Left cardiac atrium (tissue), 4 donors: ENCODE results near the gene ITPR2. TPM values are rescaled to one million over a fixed set of nuclear protein-coding genes. Genes with fewer than 3 reads are reported as not detected.

Experiments used
- ATAC-seq, 2 donors: fragments of 200-7000 bp; cut with Tn5 transposase; one replicate each; pipeline ENCODE4 v1.9.1; 2020; ENCODE audit warnings: mild to moderate bottlenecking in 2 of 2, moderate library complexity in 2 of 2
- DNase-seq: peaks from one replicate; pipeline ENCODE4 v3.0.0-alpha.2; 2020
- intact Hi-C, 2 donors: fragments of 100-400 bp; cut with DNase I; formaldehyde crosslinking; loops; one replicate each; pipeline versions ENCODE4 v1.14.1 to v1.15.1; 2022 to 2023
- total RNA-seq, 2 donors: library from RNA; stranded (reverse); fragmentation: NEBNext Ultra II Directional; extraction: Animal tissue kit (Norgen Biotek cat#: 25700); gene quantifications; one replicate each; pipeline ENCODE4 v1.2.1, GENCODE V29; 2021
- donor health status: DM: no; HTN: yes; CAD: no.
- donor health status: DM: no; HTN: yes; CAD: no; lungs with severe emphysema.
- donor health status: DM: yes; HTN: yes; CAD: no.
- donor health status: Dilated cardiomyopathy.

Gene ITPR2
- total RNA-seq, 2 donors from 2014 or later = 25.4 to 26.7 TPM

DNA sequence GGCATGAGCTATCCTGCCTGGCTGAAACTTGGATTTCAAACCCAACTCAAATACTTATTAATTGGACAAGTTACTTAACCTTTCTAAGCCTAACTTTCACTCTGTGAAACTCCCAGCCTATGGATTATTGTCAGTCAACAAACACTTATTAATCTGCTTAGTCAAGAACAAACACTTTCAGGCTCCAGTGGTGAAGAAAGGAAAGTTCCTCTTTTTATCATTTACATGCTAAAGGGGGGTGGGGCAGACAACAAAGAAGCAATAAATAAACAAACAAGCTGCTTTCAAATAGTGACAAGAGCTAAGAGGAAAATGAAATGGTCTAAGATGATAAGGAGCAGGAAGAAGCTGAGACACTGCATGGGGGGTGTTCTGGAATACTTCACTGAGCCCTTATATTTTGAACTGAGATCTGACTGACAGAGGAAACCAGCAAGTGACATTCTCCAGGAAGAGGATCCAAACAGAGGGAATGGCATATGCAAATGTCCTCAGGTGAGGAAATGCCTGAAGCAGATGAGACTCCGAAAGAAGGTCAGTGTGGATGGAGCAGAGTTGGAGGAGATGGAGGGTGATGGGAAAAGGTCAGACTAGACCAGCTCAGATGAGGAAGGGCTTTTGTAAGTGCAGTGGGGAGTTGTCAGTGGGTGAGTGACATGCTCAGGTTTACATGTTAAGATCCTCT is 259.6 kb downstream of the ITPR2 start:
- intact Hi-C loops = no loop called here
- DNase-seq = no peak
- no peak for ATAC-seq

DNA sequence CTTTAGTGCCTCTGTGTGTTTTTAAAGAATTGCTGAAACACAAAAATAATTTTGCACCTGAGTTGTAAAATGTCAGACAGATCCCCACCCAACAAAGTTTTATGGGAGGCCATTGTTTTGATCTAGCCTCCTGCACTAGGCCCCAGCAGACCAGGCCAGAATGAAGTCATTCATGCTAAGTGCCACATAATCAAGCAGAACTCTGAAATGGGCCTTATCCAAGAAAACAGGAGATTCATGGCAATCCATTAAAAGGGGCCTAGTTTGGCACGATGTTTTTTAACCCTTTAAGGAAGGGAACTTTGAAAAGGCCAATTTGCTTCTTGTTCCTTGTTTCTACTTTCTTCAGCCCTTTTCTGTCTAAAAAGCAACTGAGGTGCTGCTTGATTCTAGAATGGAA is 260.9 kb downstream of the ITPR2 start:
- ATAC-seq = no peak
- intact Hi-C loops = no loop called here

DNA sequence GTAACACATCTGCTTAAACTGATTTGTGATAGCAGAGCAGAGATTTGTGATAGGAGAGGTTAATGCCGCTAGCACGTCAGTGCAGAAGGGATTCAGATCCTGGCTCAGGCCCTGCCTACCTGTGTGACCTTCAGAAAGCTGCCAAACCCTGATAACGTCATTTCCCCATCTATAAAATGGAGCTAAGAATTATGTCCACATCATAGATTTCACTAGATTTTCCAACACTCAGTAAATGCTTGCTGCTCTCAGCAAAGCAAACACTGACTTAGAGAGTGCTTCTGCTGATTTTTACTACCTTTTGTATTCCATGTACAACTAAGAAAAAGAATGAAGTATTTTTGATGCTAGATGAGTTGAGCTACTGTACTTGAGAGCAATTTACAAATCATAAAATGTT is 261.4 kb downstream of the ITPR2 start:
- DNase-seq = no peak

More for the DNA sequence above, 260.9 kb downstream of the ITPR2 start:
- no peak for DNase-seq

DNA sequence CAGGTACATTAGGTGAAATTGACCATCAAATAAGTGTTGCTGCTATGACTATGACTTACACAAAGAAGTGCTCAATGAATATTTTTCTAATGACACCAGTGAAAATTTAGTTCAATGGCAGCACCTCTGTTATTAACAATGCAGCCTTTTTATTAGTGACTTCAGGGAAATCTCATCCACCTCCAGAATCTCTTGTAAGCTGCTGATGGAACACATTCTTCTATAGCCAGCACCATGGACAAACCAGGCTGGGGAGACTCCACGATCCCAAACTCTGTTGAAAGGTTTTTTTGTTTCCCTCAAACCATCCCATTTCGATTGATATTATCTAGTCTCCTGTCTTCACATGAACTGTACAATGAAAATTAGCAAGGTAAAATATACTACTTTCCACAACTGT is 265.9 kb downstream of the ITPR2 start:
- ATAC-seq (no peak), DNase-seq (no peak)
- intact Hi-C loops = no loop called here

More for the DNA sequence above, 261.4 kb downstream of the ITPR2 start:
- ATAC-seq = no peak
- intact Hi-C loops = no loop called here

DNA sequence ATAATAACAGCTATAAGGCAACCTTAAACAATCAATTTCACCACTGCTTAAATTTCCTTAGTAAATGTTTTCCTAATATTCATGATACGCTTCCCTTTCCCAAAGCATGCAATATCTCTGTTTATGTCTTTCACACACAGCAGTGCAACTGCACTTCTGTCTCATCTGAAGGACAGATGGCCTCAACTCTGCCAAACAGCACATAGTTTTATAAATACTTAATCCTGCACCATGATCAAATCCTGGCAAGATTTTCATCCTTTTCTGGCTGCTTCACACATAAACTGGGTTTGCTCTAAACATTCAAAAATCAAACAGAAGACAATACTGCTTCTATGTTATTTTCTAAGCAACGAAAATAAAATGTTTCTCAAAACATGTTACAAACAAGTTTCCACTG is 266.3 kb downstream of the ITPR2 start:
- intact Hi-C loops = no loop called here
- ATAC-seq (peak in 1 of 2 donors; percentile 62), DNase-seq (no peak)

DNA sequence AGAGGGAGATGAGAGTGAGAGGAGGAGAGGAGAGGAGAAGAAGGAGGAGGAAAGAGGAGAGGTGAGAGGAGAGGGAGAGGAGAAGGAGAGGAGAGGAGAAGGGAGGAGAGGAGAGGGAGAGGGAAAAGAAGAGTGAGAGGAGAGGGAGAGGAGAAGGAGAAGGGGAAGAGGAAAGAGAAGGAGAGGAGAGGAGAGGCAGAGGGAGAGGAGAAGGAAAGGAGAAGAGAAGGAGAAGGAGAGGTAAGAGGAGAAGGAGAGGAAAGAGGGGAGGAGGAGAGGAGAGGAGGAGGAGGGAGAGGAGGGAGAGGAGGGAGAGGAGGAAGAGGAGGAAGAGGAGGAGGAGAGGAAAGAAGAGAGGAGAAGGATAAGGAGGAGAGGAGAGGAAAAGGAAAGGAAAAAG is 266.8 kb downstream of the ITPR2 start:
- intact Hi-C loops = no loop called here
- DNase-seq = no peak
- no peak for ATAC-seq

DNA sequence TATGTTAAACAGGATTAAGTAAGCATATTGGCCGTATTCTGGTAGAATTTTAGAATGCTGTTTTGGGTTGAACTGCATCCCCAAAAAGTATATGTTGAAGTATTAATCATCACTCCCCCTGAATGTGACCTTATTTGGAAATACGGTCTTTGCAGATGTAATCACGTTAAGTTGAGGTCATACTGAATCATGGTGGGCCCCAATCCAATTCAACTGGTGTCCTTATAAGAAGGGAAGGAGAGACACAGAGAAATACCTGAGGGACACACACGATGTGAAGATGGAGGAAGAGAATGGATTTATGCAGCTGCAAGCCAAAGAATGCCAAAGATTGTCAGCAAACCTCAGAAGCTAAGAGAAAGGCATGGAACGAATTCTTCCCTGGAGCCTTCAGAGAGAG is 268.6 kb downstream of the ITPR2 start:
- intact Hi-C loops = no loop called here
- DNase-seq = no peak

DNA sequence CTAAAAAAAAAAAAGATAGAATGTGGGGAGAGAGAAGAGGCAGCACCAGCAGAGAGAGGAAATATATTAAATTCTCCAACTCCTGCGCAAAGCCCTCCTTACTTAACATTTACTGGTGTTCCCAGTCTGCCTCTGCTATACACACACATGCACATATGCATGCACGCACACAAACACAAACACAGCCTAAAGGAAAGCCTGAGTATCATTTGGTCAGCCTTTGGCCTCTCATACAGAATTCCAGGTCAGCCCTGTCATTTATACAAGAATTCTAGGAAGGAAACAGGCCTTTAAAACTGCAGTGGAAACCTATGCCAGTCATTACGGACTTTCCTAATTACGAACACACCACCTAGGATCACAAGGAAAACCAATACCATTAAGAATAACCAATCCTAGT is 269.4 kb downstream of the ITPR2 start:
- ATAC-seq = no peak
- no peak for DNase-seq
- intact Hi-C loops = no loop called here

More for the DNA sequence above, 268.6 kb downstream of the ITPR2 start:
- ATAC-seq = no peak

DNA sequence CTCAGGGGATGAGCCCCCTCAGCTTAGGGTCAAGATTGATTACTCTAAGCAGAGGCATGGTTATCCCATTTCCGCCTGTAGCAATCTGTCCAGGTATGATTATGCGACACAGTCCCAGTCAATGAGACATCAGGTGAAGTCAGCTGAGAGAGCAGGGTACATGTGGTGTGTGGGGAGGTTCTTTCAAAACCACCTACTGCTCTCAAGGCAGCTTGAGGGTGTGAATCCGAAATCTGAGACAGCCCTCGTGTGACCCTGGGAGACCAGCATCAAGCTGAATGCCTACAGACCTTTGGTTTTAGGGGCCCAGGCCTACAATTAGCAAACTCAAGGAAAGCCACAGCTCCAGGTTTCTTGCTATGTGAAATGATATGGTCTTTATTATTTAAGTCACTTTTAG is 275.7 kb downstream of the ITPR2 start:
- ATAC-seq (no peak), DNase-seq (no peak)
- intact Hi-C loops = no loop called here

DNA sequence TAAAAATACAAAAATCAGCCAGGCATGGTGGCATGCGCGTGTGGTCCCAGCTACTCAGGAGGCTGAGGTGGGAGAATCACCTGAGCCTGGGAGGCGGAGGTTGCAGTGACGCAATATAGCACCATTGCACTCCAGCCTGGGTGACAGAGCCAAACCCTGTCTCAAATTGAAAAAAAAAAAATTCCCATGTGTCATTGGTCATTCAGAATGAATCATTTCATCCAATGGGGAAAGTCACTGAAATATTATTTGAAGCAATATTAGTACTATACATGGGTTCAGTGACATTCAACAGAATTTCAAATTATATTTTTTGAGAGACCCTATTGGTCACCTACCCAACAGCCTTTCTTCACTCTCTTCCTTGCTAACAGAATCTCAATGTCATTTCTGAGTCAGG is 276.1 kb downstream of the ITPR2 start:
- intact Hi-C loops = no loop called here
- ATAC-seq (no peak), DNase-seq (no peak)

DNA sequence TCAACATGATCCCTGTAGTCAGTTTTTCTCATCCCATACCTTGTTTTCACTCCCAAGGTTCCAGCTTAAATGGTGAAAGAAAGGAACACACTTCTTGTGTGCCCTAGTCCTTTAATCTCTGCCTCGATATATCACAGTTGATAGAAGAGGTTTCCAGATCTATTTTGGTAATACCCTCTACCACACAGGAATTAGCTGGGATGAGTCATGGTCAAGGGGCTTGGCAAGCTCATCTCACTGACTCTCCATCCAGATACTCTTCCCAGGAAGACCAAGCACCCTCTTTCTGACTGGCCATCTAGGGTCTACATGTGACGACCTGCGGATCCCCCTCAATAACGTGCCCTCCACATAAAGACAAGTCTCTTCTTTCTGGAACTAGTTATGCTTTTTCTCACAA is 277.9 kb downstream of the ITPR2 start:
- peak; percentile 79 to 86 for ATAC-seq

DNA sequence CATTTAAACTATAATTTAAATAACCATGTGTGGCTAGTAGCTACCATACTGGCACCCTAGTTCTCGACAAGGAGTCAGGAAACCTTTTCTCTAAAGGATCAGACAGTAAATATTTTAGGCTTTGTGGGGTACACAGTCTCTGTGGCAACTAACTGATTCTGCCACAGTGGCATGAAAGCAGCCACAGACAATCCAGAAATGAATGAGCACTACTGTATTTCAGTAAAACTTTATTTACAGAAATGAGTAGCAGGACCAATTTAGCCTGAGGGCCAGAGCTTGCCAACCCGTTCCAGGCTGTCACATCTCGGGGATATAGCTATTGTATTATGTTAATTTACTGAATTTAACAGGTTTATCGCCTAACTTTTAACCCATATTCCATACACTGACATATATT is 278.7 kb downstream of the ITPR2 start:
- intact Hi-C loops = no loop called here
- ATAC-seq = no peak
- no peak for DNase-seq

More for the DNA sequence above, 277.9 kb downstream of the ITPR2 start:
- intact Hi-C loops = no loop called here
- DNase-seq = no peak

DNA sequence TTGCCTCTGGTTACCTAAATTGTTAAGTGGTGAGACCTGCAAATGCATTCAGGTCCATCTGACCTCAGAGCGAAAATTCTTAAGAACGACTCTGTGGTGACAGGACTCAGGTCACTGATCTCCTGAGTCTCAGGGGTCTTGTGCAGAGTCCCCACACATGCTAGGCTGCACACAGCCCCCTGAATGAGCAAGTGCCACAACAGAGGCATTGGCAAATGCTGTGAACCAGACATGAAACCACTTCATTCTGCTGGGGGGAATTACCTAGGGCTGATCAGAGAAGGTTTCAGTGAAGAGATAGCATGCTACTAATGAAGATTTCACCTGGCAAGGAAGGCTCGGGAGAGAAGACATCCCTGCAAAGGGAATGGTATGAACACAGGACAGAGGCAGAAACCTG is 281.6 kb downstream of the ITPR2 start:
- DNase-seq = no peak
- intact Hi-C loops = no loop called here
- no peak for ATAC-seq

DNA sequence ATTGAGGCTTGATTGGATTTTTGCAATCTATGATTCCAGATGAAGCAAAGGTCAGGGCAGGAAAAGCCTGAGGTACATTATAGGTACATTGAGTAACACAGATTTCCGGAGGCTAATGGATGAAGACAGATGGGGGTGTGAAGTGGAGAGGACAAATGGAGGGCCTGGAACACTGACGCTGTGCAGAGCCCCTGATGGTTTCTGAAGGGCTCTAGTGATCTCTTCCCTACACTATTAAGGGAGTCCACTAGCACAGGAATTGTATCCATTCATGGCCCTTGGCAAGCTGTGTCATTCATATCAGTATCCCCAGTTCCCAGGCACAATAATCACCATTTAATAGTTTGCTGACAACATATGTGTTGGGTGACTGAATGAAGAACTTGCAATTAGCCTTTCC is 284.8 kb downstream of the ITPR2 start:
- DNase-seq = no peak
- ATAC-seq = no peak
- intact Hi-C loops = no loop called here

DNA sequence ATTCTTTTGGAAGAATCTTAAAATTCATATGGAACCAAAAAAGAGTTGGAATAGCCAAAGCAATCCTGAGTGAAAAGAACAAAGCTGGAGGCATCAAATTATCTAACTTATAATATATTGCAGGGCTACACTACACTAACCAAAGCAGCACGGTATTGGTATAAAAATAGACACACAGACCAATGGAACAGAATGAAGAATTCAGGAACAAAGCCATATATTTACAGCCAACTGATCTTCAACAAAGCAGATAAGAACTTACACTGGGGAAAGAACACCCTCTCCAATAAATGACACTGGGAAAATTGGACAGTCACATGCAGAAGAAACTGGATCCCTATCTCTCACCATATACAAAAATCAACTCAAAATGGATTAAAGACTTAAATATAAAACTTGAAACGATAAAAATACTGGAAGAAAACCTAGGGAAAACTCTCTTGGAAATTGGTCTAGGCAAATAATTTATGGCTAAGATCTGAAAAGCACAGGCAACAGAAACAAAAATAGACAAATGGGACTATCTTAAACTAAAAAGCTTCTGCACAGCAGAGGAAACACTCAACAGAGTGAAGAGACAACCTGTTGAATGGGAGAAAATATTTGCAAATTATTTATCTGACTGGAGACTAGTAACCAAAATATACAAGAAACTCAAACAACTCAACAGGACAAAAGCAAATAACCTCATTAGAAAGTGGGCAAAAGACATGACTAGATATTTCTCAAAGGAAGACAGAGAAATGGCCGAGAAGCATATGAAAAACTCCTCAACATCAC is 286.3 kb downstream of the ITPR2 start:
- no peak for DNase-seq
- intact Hi-C loops = no loop called here
- peak; percentile 48 to 72 for ATAC-seq

DNA sequence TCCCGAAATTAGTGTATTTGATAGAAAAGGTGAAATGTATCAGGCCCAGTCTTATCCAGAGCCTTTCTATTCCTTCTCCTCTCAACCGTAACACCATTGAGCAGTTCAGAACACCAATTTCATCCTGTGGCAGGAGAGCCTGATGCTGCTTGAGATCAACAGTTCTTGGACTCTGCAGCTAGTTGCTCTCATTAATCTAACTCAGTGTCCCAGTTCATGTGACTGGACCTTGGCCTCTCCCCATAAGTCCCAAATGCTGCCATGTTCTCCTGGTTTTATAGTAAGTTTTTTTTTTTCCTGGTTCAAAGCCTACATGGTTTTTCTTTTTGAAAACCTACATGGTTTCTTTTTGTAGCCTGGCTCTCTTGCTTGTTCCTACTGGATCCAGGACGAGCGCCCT is 293.9 kb downstream of the ITPR2 start:
- intact Hi-C loops = no loop called here

DNA sequence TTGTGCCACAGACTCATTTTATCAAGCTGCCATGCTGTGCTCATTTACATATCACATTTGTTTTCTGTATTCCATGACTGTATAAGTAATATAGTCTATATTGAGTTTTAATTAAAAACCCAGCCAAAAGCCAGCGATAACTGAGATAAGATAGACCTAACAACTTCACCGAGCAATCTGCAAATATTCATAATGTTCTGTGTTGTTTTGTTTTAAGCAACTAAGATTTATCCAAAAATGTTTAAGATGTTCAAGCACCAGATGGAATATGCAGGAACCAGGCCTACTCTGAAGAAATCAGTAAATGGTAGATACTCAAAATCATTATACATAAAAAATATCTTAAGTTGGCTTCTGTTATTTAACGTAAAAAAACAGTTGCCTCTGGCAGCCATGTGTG is 295.3 kb downstream of the ITPR2 start:
- intact Hi-C loops = no loop called here
- no peak for ATAC-seq

More for the DNA sequence above, 293.9 kb downstream of the ITPR2 start:
- ATAC-seq = no peak
- DNase-seq = no peak

DNA sequence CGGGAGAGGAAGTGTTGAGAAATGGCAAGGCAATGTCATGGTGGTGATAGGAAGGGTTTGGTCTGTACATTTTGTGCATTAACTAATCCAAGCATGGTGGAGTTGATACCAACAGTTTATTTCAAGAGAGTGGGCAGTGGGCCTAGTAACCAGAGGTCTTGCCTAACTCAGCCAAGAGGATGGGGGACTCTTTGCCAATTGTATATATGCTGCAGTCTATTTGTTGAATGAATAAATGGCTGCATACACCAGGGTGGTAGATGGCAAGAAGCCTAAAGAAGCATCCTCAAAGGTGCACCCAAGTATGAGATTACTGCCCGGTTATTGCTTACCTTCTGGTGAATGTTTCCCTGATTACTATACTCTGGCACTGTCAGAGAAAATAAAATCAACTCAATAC is 295.9 kb downstream of the ITPR2 start:
- DNase-seq (no peak), ATAC-seq (no peak)
- intact Hi-C loops = no loop called here

More for the DNA sequence above, 295.3 kb downstream of the ITPR2 start:
- no peak for DNase-seq

DNA sequence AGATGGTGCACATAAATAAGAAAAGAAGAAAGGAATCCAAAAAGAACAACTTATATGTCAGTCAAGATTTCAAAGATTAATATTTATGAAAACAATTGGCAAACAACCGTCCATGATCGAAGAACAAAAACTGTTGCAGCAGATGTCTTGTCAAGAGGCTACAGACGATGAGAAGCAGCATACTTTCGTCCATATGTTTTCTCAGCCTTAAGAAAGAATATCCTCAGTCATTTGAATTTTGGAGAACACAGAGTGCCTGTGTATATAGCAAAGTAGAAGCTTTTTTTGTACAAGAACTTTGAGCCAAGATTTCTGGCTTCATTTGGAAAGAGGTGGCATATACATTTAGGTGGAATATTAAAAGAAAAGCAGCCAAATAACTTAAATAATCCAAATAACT is 297.2 kb downstream of the ITPR2 start:
- intact Hi-C loops = no loop called here
- ATAC-seq (no peak), DNase-seq (no peak)

DNA sequence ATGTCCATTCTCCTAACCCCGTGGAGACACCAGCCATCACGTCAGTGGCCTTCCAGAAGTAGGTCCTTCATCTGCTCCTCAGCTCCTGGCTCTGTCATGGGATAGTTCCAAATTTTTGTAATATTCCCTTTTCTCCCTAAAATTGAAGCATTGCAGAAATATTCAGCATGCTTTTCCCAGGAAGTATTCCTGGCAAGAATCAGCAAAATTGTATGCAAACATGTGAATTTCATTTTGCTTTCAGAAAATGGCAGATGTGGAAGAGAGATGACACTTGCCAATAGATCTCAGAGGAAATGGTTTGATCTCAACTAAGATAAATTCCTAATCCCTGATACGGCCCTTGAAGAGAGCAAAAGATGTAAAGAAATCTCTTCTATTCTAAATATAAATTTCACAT is 298.9 kb downstream of the ITPR2 start:
- no peak for DNase-seq
- intact Hi-C loops = no loop called here
- ATAC-seq = no peak

DNA sequence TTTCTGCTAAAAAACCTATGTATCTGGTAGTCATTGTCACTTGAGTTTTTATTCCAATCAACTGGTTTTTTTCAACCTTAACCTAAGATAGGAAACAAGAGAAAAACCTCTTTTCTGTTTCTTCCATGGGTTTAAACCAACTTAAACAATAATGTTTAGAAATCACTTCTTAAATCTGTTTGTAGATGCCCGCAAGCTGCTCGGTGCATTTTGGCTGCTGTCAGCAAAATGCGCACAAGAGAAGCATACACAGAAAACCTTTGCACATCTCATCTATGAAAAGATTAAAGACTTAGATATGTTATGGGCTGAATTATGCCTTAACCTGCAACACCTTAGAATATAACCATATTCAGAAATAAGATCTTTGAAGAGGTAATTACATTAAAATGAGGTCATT is 299.8 kb downstream of the ITPR2 start:
- ATAC-seq (no peak), DNase-seq (no peak)
- intact Hi-C loops = no loop called here
